Activated CD4-positive, alpha-beta T cell treated with anti-CD3 and anti-CD28 coated beads, Interleukin-2, amount 50 U/mL, for 24 hours (primary cell): ENCODE results near the gene ADCY10.
"Not testable (repeated sequence)": the region's sequence is repeated elsewhere in the genome, so short reads cannot be mapped to it uniquely, and the experiment has no call there.

ENCODE experiments used
- DNase-seq, 2 donors: peaks; one replicate each; pipeline ENCODE4 v3.0.0-alpha.2; 2020; ENCODE audit warnings: low read depth in 1 of 2, low spot score in 1 of 2

Gene ADCY10

GRCh38 chr1:167926486-167926997 lies 12.6 kb upstream of the ADCY10 start:
- DNase-seq, result no peak

GRCh38 chr1:167924543-167925231 lies 10.8 kb upstream of the ADCY10 start:
- DNase-seq, result no peak

GRCh38 chr1:167924102-167924501 lies 10.2 kb upstream of the ADCY10 start:
- DNase-seq, result no peak

GRCh38 chr1:167923324-167924056 lies 9.6 kb upstream of the ADCY10 start:
- no peak for DNase-seq

GRCh38 chr1:167922611-167923074 lies 8.7 kb upstream of the ADCY10 start:
- DNase-seq, result no peak

DNA sequence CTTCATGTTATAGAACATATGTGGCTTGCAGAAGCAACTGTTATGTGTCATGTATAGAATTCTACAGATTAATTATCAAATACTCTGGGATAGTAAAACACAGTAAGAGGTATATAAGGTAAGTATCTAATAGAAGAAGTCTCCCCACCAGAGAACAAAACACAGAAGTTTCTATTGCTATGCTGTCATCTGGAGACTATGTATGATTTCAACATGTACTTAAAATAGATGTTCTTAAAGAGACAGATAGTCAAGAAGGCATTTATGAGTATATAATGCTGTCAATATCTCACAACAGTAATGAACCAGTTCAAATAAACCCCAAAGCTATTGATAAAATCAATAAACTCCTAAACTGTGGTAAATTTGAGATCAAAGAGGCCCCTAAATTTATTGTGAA lies 8.1 kb upstream of the ADCY10 start:
- DNase-seq, result no peak

DNA sequence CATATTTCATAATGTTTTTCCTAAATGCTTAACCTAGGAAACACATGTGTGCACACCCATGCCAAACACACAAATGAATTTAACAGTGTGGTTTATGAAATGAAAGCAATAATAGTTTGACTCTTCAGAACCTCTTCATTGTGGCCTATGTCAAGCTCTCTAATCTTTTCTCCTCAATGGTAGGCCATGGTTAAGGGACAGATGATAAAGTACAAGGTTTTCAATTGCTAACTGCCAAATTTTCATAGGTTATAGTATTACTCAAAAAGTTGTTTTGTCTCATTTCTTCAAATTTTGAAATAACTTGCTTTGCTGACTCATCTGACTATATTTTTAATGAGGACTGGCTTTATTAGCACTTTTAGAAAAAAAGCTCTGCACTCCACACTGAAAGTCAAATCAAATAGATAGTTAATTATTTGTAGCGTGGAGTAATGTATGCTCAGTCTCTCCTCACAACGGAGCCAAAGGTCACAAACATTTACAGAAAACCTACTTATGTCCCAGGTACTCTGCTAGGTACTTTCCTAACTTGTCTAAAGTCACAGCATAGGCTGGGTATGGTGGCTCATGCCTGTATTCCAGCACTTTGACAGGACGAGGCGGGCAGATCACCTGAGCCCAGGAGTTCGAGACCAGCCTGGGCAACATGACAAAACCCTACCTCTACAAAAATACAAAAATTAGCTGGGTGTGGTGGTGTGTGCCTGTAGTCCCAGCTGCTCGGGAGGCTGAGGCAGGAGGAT lies 3.0 kb upstream of the ADCY10 start:
- no peak for DNase-seq

GRCh38 chr1:167915569-167915968 lies 1.6 kb upstream of the ADCY10 start:
- DNase-seq, result no peak

GRCh38 chr1:167912294-167912693 lies 1.6 kb downstream of the ADCY10 start:
- no peak for DNase-seq

DNA sequence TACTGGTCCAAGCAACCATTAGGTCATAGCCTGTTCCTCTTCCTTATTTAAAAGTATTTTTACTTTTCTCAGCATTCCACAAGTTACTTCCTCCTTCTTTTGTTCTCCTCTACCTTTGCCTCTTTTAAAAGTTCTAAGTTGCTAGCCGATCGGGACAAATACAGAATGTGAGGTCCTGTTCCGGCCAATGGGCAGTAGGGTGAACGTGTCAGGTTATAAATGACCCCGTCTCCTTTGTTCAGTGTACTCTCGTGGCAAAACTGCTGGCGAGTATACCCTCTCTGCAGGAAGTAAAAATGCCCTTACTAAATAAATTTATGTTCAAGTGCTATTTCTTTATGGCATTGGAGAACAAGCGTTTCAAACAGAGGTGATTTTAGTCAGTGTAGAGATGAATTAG lies 2.5 kb downstream of the ADCY10 start:
- no peak for DNase-seq

DNA sequence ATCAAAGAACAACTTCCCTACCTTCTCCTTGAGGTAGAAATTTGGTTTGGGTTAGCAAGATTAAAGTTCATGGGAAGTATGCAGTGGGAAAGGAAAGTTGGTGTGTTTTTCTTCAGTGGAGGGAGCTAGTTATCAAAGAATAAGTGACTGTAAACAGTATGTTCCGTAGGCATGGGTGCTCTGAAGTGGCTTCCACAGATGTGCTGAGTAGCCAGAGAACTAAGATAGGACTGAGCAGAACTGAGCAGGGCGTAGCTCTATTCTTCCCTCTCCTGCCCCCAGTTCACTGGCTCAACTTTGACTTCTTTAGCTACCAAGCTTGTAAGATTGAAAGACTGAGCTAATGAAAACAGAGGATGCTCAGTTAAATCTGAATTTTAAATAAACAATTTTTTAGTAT lies 3.4 kb downstream of the ADCY10 start:
- DNase-seq, result no peak

GRCh38 chr1:167909691-167910180 lies 4.2 kb downstream of the ADCY10 start:
- DNase-seq, result no peak

DNA sequence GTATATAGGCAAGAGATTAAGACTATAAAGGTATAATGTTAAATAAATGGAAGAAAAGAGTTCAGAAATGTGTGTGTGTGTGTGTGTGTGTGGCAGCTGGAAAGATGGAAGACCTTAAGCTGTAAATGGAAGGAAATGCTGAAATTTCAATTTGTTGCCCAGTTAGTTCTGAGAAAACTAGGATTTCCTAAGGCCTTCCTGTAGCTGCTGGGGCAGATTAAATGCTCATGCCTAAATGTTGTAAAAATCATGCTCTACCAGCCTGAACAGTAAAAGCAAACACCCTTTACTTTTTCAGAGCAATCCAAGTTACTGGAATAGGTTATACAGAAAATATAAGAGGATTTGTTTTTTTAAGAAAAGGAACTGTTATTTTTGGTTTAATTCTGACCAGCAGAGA lies 8.3 kb downstream of the ADCY10 start:
- DNase-seq, result no peak

- no peak for DNase-seq
Measured at GRCh38 chr1:167905182-167905581, 8.8 kb downstream of the ADCY10 start.

GRCh38 chr1:167904652-167905130 lies 9.2 kb downstream of the ADCY10 start:
- no peak for DNase-seq

GRCh38 chr1:167900907-167901306 lies 13.0 kb downstream of the ADCY10 start:
- DNase-seq, result no peak

- DNase-seq, result no peak
Measured at GRCh38 chr1:167899253-167899681, 14.7 kb downstream of the ADCY10 start.

GRCh38 chr1:167898578-167899222 lies 15.2 kb downstream of the ADCY10 start:
- DNase-seq, result no peak

- no peak for DNase-seq
Measured at GRCh38 chr1:167893798-167894197, 20.1 kb downstream of the ADCY10 start.

DNA sequence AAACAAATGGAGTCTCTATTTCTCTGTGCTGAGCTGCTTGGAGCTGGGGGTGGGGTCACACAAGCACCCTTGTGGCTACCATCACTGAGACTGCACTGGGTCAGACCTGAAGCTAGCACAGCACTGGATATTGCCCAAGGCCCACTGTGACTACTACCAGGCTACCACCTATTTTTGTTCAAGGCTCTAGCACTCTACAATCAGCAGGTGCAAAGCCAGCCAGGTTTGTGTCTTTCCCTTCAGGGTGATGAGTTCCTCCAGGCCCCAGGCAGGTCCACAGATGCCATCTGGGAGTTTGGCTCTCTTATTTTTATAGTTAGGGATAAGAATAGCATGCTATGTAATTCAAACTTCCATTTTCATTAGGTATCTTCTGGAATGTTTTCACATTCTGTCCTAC lies 23.5 kb downstream of the ADCY10 start:
- DNase-seq, result no peak

- DNase-seq, result not testable (repeated sequence)
Measured at GRCh38 chr1:167887187-167887586, 26.7 kb downstream of the ADCY10 start.
